Stimulated activated naive CD8-positive, alpha-beta T cell treated with anti-CD3 and anti-CD28 coated beads, Interleukin-15, Interleukin-2, amounts not matched to agents 100 ng/mL and 50 ng/mL, for 24 hours (primary cell): ENCODE data around the gene SLC26A2.

Source experiments
- H3K27ac Mint-ChIP-seq: one replicate; pipeline ENCODE4 v1.8.0; 2021; ENCODE audit warnings: mild to moderate bottlenecking, mixed read lengths
- H3K27me3 Mint-ChIP-seq: one replicate; pipeline ENCODE4 v1.8.0; 2021; ENCODE audit warnings: mixed read lengths
- H3K36me3 Mint-ChIP-seq: one replicate; pipeline ENCODE4 v1.8.0; 2021; ENCODE audit warnings: low read depth, mixed read lengths
- H3K4me1 Mint-ChIP-seq: one replicate; pipeline ENCODE4 v1.8.0; 2021; ENCODE audit warnings: low read depth, mixed read lengths
- H3K4me3 Mint-ChIP-seq: one replicate; pipeline ENCODE4 v1.8.0; 2021; ENCODE audit warnings: mild to moderate bottlenecking, mixed read lengths
- H3K9me3 Mint-ChIP-seq: one replicate; pipeline ENCODE4 v1.8.0; 2021; ENCODE audit warnings: mixed read lengths

SLC26A2 gene

DNA sequence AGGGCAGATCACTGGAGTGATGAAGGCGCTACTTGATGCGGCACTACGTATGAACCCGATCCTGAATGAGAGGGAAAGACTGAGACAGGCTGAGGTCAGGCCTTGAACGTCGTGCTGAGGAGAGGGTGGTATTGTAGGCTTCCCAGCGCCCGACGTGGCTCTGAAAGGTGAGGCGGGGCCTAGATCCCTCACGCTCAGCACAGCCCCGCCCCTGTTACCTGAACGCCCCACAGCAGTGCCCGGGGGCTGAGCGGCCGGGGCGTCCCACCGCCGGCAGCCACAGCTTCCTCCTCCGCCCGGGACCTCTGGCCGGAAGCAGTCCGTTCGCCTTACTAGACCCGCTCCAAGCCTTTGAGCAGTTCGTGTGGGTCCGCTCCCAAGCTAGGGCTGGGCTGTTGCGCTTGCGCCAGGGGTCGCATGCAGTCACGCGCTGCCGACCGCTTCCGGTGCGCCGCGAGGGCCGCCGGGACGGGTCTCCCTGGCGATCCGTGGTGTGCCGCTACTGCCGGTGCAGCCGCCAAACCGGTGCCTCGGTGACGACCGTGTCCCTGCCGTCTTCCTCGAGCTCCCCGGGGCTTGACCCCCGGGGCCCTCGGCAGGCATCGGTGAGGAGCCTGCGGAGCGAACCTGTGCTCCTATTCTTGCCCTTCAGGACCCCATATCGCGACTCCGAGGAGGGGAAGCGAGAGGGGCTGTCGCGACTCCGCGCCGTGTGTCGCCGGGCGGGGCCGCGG lies 39.9 kb downstream of the SLC26A2 start, which contains the start of the genes HMGXB3 and TIGD6:
TSS of gene HMGXB3 (plus strand) at position 484 of the 734 bp plus-strand sequence. CDS start 4,114 bp downstream, outside the sequence.
TSS of gene TIGD6 (minus strand) at position 399 of the 734 bp plus-strand sequence. CDS start 4,306 bp downstream, outside the sequence.
- no peaks in the 10 kb centered on the region for H3K9me3 Mint-ChIP-seq
- H3K4me1 Mint-ChIP-seq = peaks cover 35% of the 10 kb centered on the region
- H3K36me3 Mint-ChIP-seq = peaks cover 41% of the 10 kb centered on the region
- peak within 1 kb of the TSS; percentile 94 for H3K4me3 Mint-ChIP-seq
- H3K27me3 Mint-ChIP-seq = no peaks in the 10 kb centered on the region
- H3K27ac Mint-ChIP-seq = peak within 1 kb of the TSS; percentile 93

DNA sequence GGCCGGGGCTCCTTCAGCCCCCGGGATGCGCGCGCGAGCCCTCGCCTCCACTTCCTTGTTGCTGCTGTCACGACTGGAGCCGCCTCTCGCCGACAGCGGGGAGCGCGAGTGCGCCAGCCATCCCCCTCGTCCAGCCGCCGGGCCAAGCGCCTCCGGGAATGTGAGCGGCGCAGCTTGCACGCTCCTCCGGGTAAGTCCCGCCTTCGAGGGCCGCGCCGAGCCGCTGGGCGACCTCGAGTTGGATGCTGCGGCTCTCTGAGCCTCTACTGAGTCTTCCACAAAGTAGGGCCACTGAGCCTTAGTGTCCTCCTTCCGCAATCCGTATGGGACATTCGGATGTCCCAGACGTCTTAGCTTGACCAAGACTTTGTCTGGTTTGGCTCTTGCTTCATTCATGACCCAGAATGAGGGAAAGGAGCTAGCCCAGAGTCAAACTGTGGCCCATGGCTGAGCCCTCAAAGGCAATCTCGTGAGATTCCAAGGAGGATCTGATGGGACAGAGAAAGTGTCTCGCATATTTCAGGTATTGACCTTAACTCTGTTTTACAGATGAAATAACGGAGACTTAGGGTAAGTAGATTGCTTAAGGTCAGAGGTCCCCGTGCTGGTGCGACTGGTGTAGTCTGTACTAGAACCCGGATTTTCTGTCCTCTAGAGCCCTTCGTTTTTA lies 40.6 kb downstream of the SLC26A2 start:
- Mint-ChIP-seq H3K27me3 (no peaks in the 10 kb centered on the region), H3K27ac (peak overlapping the region; percentile 93), H3K36me3 (peaks cover 39% of the 10 kb centered on the region), H3K4me1 (peaks cover 35% of the 10 kb centered on the region), H3K9me3 (no peaks in the 10 kb centered on the region), H3K4me3 (peak overlapping the region; percentile 94)

DNA sequence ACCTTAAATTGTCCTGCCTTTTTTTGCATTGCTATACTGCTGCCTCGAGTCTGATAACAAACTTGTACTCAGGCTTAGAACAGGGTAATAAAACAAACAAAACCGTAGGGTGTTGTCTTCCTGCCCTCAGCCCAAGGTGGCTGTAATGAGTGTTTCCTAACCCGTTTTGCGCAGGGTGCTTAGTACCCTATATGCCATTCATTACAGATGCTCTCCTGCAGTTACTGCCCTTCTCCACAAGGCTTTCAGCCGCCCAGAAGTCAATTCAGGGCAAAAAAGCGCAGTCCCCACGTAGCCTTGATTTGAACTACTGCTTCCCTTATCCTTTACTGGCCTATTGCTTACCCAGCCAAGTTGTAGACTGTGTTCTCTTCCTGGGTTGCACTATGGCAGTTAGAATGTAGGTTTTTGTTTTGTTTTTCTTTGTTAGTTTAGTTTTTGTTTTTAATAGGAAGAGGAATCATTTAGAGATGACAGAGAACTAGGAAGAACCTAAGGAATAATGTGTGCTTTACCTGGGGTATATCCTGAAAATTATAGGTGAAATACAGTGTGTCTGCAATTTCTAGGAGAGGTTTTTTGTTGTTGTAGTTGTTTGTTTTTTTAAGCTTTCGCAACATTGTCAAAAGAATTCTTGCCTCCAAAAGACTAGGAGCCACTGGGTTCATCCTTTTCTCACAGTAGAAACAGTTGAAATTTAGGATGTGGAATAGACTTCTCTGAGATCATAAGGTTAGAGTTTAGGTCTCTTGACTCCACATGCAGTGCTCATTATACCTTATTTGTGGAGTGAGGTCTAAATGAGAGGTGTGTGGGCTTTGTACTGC lies 41.3 kb downstream of the SLC26A2 start:
- no peaks in the 10 kb centered on the region for H3K9me3 Mint-ChIP-seq

DNA sequence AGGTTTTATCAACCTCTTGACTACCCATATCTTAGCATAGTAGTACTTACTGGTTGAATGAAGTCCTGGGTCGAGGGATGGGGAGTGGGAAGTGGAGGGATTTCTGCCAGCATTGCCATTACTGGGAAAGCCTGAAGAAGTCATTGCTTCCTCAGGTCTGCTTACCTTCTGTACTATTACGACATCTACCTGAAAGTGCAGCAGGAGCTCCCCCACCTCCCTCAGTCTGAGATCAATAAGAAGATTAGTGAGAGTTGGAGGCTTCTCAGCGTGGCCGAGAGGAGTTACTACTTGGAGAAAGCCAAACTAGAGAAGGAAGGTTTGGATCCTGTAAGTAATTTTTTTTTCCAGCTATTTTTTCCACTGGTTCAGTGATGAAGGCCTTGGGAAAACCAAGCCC lies 45.8 kb downstream of the SLC26A2 start:
- Mint-ChIP-seq H3K27ac (no peak overlapping the region), H3K36me3 (peaks cover 80% of the 10 kb centered on the region), H3K4me1 (peaks cover 32% of the 10 kb centered on the region), H3K4me3 (no peak overlapping the region), H3K27me3 (no peaks in the 10 kb centered on the region), H3K9me3 (no peaks in the 10 kb centered on the region)

More for the DNA sequence above, 41.3 kb downstream of the SLC26A2 start:
- no peaks in the 10 kb centered on the region for H3K27me3 Mint-ChIP-seq
- H3K27ac Mint-ChIP-seq = peak overlapping the region; percentile 93
- peaks cover 35% of the 10 kb centered on the region for H3K4me1 Mint-ChIP-seq
- H3K36me3 Mint-ChIP-seq = peaks cover 44% of the 10 kb centered on the region
- peak overlapping the region; percentile 94 for H3K4me3 Mint-ChIP-seq

DNA sequence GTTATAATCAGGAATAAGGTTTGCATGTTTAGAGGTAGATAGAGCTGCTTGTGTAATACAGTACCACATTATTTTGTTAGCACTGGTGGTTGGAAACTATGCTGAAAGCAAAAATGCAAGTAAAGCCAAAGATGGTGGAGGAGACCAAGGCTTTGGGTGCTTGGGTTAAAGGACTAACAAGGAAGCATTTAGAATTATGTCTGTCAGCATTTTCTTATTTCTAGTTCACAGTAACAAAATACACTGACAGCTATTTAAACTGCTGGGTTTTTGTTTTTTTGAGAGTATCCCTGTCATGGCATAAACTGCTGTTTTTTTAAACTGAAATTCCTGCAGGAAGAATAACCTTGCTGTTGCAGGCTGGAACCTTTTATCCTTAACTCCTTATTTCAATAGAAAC lies 46.5 kb downstream of the SLC26A2 start:
- H3K36me3 Mint-ChIP-seq = peaks cover 78% of the 10 kb centered on the region

DNA sequence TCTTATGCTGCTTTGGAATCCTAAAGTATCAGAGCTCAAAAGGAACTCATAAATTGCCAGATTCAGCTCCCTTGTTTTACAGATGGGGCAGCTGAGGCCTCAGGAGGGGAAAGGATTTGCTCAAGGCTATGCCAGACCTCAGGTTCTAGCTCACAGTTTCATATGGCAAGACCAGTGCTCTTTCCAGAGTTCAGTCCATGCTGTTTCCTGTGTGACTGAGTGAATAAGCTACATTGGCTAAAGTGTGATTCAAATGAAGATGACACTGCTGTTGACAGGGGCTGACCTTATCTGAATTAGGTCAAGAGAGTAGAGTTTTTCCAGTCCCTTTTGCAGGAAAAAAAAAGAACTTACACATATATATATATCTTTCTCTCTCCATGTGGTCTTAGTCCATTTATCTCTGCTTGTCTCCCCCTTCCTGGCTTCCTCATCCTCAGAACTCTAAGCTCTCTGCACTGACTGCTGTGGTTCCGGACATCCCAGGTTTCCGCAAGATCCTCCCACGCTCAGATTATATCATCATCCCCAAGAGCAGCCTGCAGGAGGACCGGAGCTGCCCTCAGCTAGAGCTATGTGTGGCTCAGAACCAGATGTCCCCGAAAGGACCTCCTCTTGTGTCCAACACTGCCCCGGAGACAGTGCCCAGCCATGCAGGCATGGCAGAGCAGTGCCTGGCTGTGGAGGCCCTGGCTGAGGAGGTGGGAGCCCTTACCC lies 49.3 kb downstream of the SLC26A2 start:
- no peak overlapping the region for H3K4me3 Mint-ChIP-seq
- H3K9me3 Mint-ChIP-seq = no peaks in the 10 kb centered on the region
- H3K36me3 Mint-ChIP-seq = peaks cover 83% of the 10 kb centered on the region
- H3K4me1 Mint-ChIP-seq = peaks cover 8% of the 10 kb centered on the region
- peak overlapping the region; percentile 72 for H3K27ac Mint-ChIP-seq
- H3K27me3 Mint-ChIP-seq = no peaks in the 10 kb centered on the region

More for the DNA sequence above, 46.5 kb downstream of the SLC26A2 start:
- H3K4me1 Mint-ChIP-seq = peaks cover 26% of the 10 kb centered on the region
- H3K27ac Mint-ChIP-seq = no peak overlapping the region
- H3K4me3 Mint-ChIP-seq = no peak overlapping the region
- no peaks in the 10 kb centered on the region for H3K9me3 Mint-ChIP-seq
- no peaks in the 10 kb centered on the region for H3K27me3 Mint-ChIP-seq

DNA sequence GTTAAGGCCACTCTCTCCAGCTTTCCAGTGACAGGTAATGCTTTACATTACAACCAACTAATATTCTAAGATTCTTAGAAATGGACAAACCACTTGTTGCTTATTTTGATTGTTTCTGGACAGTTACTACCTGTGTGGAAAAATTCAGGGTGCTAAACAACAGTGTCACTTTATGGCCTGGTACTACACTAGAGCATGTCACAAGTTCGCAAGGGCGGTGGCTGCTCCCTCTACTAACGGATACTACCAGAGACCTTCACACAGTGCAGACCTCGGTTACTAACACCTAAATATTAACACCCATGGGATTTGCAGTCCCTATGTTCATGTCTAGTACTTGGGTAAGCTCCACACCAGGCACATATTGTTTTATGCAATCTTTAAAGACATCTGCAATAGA lies 53.4 kb downstream of the SLC26A2 start:
- Mint-ChIP-seq H3K4me1 (peaks cover 8% of the 10 kb centered on the region), H3K36me3 (peaks cover 88% of the 10 kb centered on the region), H3K9me3 (peaks cover 6% of the 10 kb centered on the region), H3K4me3 (no peak overlapping the region), H3K27me3 (no peaks in the 10 kb centered on the region), H3K27ac (no peak overlapping the region)

DNA sequence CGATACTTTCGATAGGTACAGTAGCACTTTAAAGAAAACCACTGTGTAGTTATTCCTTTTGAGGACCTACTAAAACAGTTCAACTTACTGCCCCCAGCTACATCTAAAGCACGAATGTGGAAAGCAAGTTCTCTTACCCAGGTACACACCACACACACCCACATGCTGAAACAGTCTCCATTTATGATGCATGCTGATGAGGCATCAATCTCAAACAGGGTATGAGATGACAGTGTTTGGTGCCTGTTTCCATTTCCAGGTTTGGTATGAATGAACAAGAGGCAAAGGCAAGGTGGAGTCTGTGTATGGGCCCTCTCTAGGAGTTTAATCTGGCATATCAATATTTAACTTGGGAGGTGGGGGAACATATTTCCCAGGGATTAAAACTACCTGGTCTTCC lies 53.9 kb downstream of the SLC26A2 start:
- no peak overlapping the region for H3K27ac Mint-ChIP-seq

DNA sequence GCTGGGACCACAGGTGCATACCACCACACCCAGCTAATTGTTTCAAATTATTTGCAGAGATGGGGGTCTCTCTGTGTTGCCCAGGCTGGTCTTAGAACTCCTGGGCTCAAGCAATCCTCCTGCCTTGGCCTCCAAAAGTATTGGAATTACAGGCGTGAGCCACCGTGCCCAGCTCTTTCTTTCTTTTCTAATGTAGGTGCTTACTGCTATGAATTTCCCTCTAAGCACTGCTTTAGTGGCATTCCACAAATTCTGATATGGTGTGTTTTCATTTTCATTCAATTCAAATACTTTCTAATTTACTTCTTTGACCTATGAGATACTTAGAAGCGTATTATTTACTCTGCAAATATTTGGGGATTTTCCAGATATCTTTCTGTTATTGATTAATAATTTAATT lies 54.9 kb downstream of the SLC26A2 start:
- H3K9me3 Mint-ChIP-seq = peaks cover 6% of the 10 kb centered on the region
- no peak overlapping the region for H3K4me3 Mint-ChIP-seq
- peaks cover 94% of the 10 kb centered on the region for H3K36me3 Mint-ChIP-seq
- H3K27me3 Mint-ChIP-seq = no peaks in the 10 kb centered on the region
- H3K4me1 Mint-ChIP-seq = peaks cover 7% of the 10 kb centered on the region
- H3K27ac Mint-ChIP-seq = no peak overlapping the region

More for the DNA sequence above, 53.9 kb downstream of the SLC26A2 start:
- Mint-ChIP-seq H3K36me3 (peaks cover 89% of the 10 kb centered on the region), H3K4me1 (peaks cover 6% of the 10 kb centered on the region), H3K4me3 (no peak overlapping the region), H3K27me3 (no peaks in the 10 kb centered on the region), H3K9me3 (peaks cover 6% of the 10 kb centered on the region)

DNA sequence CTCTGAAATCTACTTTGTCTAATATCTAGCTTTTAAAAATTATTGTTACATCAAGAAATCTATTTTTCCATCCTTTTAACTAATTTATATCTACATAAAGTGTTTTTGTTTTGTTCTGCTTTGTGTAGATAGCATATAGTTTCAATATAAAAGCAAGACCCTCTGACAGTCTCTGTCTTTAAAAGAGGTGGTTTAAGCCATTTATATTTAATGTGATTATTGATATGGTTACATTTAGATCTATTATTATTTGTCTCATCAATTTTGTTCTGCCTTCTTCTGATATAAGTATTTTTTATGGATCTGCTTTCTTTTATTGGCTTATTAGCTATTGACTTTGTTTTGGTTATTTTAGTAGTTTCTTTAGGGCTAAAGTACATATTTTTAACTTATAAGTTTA lies 56.0 kb downstream of the SLC26A2 start:
- Mint-ChIP-seq H3K27ac (no peak overlapping the region), H3K36me3 (peaks cover 93% of the 10 kb centered on the region), H3K9me3 (peaks cover 6% of the 10 kb centered on the region), H3K27me3 (no peaks in the 10 kb centered on the region), H3K4me1 (peaks cover 9% of the 10 kb centered on the region), H3K4me3 (no peak overlapping the region)

DNA sequence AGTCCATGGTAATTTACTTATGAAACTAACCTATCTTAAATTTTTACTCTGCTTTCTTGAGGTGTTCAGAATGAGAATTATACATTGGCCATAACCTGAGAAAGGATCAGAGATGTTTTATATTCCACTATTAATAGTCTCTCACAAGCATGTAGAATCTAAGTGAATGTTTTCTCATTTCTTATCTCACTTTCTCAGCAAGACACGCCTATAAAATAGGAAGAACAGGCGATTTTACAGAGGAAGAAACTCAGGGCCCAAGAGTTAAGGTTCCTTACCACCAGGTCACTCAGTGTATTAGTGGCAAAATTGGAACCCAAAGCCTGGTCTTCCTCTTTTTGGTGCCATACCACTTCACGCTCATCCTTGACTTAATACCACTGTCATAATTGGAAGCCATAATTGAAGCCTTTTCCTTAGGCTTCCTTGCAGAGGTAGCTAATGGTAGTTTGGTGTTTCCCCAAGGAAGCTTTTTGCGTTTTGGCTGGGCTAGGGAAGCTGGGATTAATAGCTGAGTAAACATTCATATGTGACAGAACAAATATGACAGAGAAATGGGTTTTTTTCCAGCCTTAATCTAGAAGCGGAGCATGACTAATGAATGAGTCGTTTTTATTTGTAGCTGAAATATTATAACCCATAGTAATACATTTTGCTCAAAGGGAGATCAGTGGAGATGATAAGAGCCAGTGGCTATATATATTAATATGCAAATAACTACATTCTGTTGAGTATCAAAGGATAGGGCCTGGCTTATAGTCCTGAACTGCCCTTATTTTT lies 56.9 kb downstream of the SLC26A2 start:
- Mint-ChIP-seq H3K9me3 (peaks cover 6% of the 10 kb centered on the region), H3K27me3 (no peaks in the 10 kb centered on the region), H3K27ac (no peak overlapping the region), H3K36me3 (peaks cover 95% of the 10 kb centered on the region), H3K4me3 (no peak overlapping the region), H3K4me1 (peaks cover 16% of the 10 kb centered on the region)

DNA sequence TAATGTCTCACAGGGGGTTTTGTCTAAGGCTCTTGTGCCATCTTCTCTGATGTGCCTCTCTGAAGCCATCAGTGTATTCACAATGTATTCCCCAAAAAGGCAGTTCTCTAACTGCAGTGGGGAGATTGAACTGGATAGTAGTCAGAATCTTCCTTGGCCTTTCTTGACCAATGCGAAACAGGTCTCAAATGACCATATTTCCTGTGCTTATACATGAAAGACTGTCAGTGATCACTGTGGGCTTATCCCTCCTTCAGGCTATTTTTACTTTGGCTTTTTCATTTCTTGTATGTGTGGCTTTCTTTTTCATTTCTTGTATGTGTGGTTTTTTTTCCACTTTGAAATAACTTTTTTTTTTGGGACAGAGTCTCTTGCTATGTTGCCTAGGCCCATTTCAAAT lies 59.7 kb downstream of the SLC26A2 start:
- peaks cover 16% of the 10 kb centered on the region for H3K4me1 Mint-ChIP-seq
- no peak overlapping the region for H3K4me3 Mint-ChIP-seq
- H3K27ac Mint-ChIP-seq = peak overlapping the region; percentile 26
- peaks cover 91% of the 10 kb centered on the region for H3K36me3 Mint-ChIP-seq
- H3K9me3 Mint-ChIP-seq = peaks cover 6% of the 10 kb centered on the region
- no peaks in the 10 kb centered on the region for H3K27me3 Mint-ChIP-seq

DNA sequence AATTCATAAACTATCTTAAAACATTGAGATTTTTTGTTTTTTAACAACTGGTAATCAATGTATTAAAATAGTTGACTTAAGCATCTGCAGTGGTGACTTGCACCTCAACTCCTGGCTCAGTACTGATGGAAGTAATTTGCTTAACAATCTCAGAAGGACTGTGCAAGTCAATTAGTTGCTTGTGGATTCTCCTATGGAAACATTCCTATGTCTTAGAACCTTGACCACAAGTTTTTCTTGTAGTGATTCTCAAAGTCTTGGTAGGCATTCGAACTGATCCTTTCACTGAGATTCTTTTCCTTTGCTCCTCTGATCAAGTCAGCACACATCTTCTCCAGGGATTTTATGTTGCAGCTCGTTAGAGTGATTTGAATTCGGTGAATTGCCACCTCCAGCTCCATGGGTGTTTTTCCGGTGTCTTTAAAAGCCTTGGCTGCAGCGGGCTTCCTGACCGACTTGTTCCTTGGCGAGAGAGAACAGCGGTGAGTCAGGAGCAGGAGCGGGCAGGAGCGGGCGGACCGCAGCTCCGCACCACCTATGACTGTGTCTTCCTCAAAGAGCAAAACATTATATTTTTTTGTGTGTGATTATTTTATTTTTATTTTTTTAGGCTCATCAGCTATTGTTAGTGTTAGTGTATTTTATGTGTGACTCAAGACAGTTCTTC lies 61.1 kb downstream of the SLC26A2 start:
- Mint-ChIP-seq H3K4me3 (no peak overlapping the region), H3K4me1 (peaks cover 16% of the 10 kb centered on the region), H3K36me3 (peaks cover 91% of the 10 kb centered on the region), H3K9me3 (no peaks in the 10 kb centered on the region), H3K27me3 (no peaks in the 10 kb centered on the region), H3K27ac (peak overlapping the region; percentile 46)
